ENCODE results near the gene TAF9.
A peak's percentile ranks its signal among the peaks of the same experiment; 100 is the strongest.

The TAF9 gene, protein sequence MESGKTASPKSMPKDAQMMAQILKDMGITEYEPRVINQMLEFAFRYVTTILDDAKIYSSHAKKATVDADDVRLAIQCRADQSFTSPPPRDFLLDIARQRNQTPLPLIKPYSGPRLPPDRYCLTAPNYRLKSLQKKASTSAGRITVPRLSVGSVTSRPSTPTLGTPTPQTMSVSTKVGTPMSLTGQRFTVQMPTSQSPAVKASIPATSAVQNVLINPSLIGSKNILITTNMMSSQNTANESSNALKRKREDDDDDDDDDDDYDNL

DNA sequence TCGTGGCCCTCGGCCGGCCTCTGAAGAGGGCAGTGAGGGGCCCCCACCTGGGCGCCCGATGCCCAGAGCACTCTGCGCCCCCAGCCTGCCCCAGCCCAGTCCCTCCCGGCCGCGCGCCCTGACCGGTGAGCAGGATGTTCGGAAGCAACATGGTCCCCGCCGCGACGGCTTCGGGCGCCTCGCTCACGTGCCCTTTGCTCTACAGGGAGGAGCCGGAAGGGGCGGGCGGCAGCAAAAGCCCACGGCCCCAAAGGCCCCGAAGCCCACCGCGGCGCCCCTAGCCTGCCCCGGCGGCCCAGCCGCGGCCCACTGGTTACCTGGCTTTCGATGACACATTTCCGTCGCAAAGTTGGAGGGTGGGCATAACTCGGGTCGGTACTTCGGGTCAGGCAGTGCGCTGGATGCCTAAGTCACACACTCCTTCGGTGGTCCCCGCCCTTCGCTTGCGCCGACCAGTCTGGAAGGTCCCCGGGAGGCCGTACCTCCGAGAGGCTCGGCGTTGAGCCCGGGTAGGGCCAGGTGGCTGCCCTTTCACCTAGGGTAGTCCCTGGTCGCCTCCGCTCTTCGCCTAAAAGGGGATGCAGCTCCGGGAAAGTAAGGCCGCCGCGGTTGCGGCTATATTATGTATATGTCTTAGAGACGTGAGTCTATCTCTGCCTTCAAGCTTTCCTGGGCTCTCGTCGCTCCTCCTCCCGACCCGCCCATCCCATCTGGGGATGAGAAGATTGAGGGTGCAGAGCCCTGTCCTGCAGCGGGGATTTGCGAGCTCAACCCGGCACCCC lies at the start of gene TAF9, which contains the start of the genes AK6 and RAD17:
Gene TAF9, minus strand, starts transcription at position 181 of the 782 bp plus-strand sequence. CDS start 3,783 bp downstream, outside the sequence.
Gene AK6, minus strand, starts transcription at position 181 of the 782 bp plus-strand sequence. Its CDS starts 30 bp downstream, at position 151.
Gene RAD17, plus strand, starts transcription at position 479 of the 782 bp plus-strand sequence. CDS start 2,391 bp downstream, outside the sequence.
- DNase-seq (ENCODE audit: low read depth): peak; percentile 92
- H3K4me3 ChIP-seq (ENCODE audit: low read length): peak within 1 kb of the TSS; percentile 96
- no peak for TF ChIP-seq CTCF (IDR thresholded peaks at IDR 0.05; ENCODE audit: insufficient read depth, low read depth, low read length, missing control alignments)

DNA sequence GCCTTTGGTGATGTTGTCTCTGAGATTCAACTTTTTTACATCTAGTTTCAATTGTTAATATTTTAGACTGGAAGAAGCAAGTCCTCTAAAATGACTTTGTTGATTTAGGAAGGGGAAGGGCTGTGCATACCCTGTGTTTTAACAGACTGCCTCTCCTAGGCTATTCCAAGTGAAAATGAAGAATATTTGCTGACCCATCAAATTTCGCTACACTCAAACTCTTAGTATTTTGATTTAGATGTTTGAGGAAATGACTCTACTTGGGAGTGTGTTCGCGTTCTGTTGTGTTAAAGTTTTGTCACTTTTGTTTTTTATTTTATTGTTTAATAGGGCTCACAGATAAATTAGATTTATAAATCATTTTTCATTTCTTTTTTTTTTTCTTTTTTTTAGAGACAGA lies 49.2 kb upstream of the TAF9 start:
- no peak for TF ChIP-seq CTCF (IDR thresholded peaks at IDR 0.05; ENCODE audit: insufficient read depth, low read depth, low read length, missing control alignments)
- no peak for DNase-seq (ENCODE audit: low read depth)
- no peak overlapping the region for H3K4me3 ChIP-seq (ENCODE audit: low read length)

- peak overlapping the region; percentile 82 for H3K4me3 ChIP-seq (ENCODE audit: low read length)
- TF ChIP-seq CTCF (IDR thresholded peaks at IDR 0.05; ENCODE audit: insufficient read depth, low read depth, low read length, missing control alignments): no peak
- DNase-seq (ENCODE audit: low read depth): peak; percentile 64
Observed at GRCh38 chr5:69416699-69417098, 47.4 kb upstream of the TAF9 start.

DNA sequence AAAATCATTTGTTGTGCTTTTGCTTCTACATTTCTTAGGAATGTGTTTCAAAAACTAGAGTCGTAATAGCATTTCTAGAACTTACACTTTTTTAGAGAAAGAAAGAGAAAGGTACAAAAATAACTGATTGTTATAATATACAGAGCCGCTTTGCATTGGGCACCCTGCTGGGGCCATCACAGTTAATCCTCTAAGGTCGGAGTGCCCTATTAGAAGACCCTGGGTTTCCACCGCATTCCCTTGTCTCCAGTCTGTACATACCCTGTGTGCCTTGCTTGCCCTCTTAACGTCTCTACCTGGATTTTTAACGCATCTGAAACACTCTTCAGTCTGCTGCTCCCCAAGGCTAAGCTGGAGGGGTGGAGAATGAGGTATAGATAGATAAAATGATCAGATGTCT lies 46.9 kb upstream of the TAF9 start:
- DNase-seq (ENCODE audit: low read depth): peak; percentile 20
- no peak for TF ChIP-seq CTCF (IDR thresholded peaks at IDR 0.05; ENCODE audit: insufficient read depth, low read depth, low read length, missing control alignments)
- peak overlapping the region; percentile 82 for H3K4me3 ChIP-seq (ENCODE audit: low read length)

GRCh38 chr5:69415584-69415958 lies 46.3 kb upstream of the TAF9 start:
- peak overlapping the region; percentile 82 for H3K4me3 ChIP-seq (ENCODE audit: low read length)
- peak; percentile 42 for DNase-seq (ENCODE audit: low read depth)
- TF ChIP-seq CTCF (IDR thresholded peaks at IDR 0.05; ENCODE audit: insufficient read depth, low read depth, low read length, missing control alignments): no peak

GRCh38 chr5:69414885-69415583 lies 45.7 kb upstream of the TAF9 start, which contains the start of gene MARVELD2:
Gene MARVELD2, plus strand, starts transcription at chr5:69415116. Its CDS starts 4,270 bp downstream, at chr5:69419386.
- DNase-seq (ENCODE audit: low read depth): peak; percentile 94
- TF ChIP-seq CTCF (IDR thresholded peaks at IDR 0.05; ENCODE audit: insufficient read depth, low read depth, low read length, missing control alignments): peak; percentile 53
- H3K4me3 ChIP-seq (ENCODE audit: low read length): peak within 1 kb of the TSS; percentile 82

Measured in epithelial cell of esophagus (primary cell).